Measurements from ENCODE around the gene ALDH16A1.

DNA sequence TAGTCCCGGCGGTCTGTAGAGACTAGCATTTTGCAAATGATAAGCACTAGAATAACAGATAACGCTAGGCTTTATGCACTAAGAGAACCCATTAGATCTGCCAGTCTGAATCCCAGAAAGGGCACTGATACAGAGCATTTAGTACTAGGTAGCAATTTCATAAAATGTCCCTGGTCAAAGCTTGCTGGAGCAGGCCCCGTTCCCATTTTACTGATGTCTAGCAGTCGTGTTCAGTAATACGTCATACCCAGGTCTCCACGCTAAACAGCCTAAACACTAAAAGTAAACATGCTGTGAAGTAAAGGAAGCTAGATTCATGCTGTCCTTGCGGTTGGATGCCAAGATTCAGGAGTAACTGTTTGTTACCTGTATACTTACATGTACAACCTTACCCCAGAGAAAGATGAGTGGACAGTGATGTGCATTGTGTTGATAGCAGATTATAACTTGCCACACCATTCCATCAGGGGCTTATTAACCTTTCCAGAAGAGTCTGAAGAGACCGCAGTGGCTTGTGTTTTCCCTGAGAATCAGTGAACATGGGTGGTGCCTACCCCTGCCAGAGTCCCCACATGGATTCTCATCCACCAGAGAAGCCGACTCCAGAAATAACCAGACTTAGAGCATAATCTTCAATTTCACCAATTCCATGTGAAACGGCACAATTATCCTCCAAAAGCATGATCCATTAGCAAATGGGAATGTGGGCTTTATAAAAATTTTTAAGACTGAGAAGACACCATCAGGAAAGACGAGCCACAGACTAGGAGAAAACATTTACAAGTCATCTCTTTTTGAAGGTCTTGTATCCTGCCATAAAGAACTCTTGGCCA, 39.8 kb downstream of the ALDH16A1 start:
- TF ChIP-seq, protein P1, sequence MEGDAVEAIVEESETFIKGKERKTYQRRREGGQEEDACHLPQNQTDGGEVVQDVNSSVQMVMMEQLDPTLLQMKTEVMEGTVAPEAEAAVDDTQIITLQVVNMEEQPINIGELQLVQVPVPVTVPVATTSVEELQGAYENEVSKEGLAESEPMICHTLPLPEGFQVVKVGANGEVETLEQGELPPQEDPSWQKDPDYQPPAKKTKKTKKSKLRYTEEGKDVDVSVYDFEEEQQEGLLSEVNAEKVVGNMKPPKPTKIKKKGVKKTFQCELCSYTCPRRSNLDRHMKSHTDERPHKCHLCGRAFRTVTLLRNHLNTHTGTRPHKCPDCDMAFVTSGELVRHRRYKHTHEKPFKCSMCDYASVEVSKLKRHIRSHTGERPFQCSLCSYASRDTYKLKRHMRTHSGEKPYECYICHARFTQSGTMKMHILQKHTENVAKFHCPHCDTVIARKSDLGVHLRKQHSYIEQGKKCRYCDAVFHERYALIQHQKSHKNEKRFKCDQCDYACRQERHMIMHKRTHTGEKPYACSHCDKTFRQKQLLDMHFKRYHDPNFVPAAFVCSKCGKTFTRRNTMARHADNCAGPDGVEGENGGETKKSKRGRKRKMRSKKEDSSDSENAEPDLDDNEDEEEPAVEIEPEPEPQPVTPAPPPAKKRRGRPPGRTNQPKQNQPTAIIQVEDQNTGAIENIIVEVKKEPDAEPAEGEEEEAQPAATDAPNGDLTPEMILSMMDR (optimal IDR thresholded peaks at IDR 0.05 in 1 of 3, IDR thresholded peaks at IDR 0.05 in 1 of 3, conservative IDR thresholded peaks at IDR 0.05 in 1 of 3; ENCODE audit: extremely low read depth in 1 of 3, insufficient read depth in 2 of 3, low read length in 3 of 3): no peak
- no peak for TF ChIP-seq EZH2 (IDR thresholded peaks at IDR 0.05; ENCODE audit: low read length)
